Measurements from ENCODE around the gene TMPRSS11E.

DNA sequence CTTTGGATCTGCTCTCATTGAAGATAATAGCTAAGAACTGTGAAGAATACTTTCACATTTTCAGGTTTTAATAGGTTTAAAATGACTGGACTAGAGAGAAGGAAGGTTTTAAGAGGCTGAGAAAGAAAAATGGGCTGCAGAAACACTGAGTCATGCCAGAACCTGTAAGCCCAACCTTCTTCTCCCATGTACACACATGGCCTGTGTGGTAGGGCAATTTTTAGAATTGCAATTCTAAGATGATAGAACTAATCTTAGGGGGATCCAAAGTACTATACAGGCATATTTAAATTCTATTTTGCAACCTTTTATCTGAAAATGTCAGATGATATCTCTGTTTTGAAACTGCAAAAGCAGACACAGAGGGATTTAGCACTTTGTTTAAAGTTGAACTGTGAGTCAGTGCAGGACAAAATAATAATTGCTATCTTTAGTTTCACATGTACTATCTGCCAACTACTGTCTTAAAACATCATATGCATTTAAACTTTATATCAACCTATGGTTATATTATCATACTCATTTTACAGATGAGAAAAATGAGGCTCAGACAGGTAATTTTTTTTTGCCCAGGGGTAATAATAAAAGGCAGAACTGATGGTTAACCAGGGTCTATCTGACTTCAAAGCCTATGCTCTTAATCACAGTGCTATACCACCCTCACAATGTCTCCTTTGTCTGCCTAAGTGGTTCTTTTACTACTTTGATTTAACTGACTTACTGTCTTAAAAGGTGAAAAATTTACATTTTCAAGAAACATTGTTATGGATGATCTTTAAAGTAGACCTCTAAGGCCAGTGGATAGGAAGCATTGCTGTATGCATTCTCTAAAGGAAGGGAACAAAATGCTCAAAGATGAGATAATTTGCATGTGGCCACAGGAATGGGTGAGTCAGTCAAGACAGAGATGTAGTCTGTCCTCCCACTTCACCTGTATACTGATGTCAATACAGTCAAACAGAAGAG is 4.3 kb downstream of the TMPRSS11E start:
- TF ChIP-seq ZNF121 (CRISPR knock-in tag; IDR thresholded peaks at IDR 0.05) (no peak), MXD4 (CRISPR knock-in tag; IDR thresholded peaks at IDR 0.05; ENCODE audit: borderline replicate concordance) (no peak)
